Activated T-cell treated with anti-CD3 and anti-CD28 coated beads, Interleukin-2, amount 50 U/mL, for 4 hours (primary cell): ENCODE results near the gene CHDH. TPM values are rescaled to one million over a fixed set of nuclear protein-coding genes. Genes with fewer than 3 reads are reported as not detected.

Source experiments
- ATAC-seq, 2 donors: fragments of 200-7000 bp; cut with Tn5 transposase; one replicate each; pipeline ENCODE4 v1.10.0; 2021
- DNase-seq: peaks from one replicate; pipeline ENCODE4 v3.0.0-alpha.2; 2020
- H3K27me3 Mint-ChIP-seq: one replicate; pipeline ENCODE4 v1.8.0; 2021; ENCODE audit warnings: low read depth, mixed read lengths
- H3K36me3 Mint-ChIP-seq: one replicate; pipeline ENCODE4 v1.8.0; 2022; ENCODE audit warnings: mixed read lengths; ENCODE audit not compliant: insufficient read depth
- H3K4me1 Mint-ChIP-seq: one replicate; pipeline ENCODE4 v1.8.0; 2021; ENCODE audit warnings: low read depth, mixed read lengths
- H3K4me3 Mint-ChIP-seq: one replicate; pipeline ENCODE4 v1.8.0; 2021; ENCODE audit warnings: mild to moderate bottlenecking, moderate library complexity, mixed read lengths
- H3K9me3 Mint-ChIP-seq: one replicate; pipeline ENCODE4 v1.8.0; 2021; ENCODE audit warnings: mixed read lengths
- total RNA-seq, 3 donors: library from RNA; stranded (reverse); gene quantifications; one replicate each; pipeline ENCODE4 v1.2.1, GENCODE V29; 2021

The CHDH gene
- total RNA-seq, 3 donors from 2014 or later: 0.38 to 0.69 (median 0.46) TPM

DNA sequence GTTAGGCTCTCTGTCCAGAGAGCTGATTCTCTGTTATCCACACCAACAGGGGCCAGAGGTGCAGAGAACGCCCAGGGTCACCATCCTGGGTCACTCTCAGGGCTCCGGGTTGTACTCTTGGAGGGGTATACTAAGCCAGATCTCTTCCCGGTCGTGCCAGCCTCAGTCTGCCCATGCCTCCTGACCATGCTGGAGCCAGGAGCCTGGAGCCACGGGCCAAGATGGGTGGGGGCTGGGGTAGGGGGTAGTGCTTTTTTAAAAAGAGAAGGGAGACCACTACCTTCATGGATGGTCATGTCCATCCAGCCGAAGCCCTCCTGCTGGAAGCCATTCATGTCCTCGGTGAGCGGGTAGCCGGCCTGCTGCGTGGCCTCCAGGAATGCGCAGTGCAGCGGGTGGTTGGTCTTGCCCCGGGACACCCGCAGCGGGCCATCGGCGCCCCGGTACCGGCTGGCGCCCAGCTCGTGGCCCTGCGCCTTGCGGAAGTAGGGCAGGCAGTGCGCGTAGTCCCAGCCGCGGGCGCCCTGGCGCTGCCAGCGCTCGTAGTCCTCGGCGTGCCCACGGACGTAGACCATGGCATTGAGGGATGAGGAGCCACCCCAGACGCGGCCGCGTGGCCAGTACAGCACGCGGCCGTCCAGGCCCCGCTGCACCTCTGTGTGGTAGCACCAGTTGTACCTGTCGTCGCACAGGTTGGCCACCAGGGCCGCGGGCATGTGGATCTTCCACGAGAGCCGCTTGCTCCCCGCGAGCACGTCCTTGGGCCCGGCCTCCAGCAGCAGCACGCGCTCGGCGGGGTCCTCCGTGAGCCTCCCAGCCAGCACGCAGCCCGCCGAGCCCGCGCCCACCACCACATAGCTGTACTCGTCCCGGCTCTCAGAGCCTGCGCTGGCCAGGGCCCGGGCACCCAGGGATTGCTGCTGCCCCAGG, 22.9 kb downstream of the CHDH start:
- Mint-ChIP-seq H3K36me3 (no peaks in the 10 kb centered on the region), H3K4me1 (no peaks in the 10 kb centered on the region), H3K9me3 (no peaks in the 10 kb centered on the region), H3K4me3 (no peak overlapping the region), H3K27me3 (no peaks in the 10 kb centered on the region)
- no peak for ATAC-seq
- no peak for DNase-seq

DNA sequence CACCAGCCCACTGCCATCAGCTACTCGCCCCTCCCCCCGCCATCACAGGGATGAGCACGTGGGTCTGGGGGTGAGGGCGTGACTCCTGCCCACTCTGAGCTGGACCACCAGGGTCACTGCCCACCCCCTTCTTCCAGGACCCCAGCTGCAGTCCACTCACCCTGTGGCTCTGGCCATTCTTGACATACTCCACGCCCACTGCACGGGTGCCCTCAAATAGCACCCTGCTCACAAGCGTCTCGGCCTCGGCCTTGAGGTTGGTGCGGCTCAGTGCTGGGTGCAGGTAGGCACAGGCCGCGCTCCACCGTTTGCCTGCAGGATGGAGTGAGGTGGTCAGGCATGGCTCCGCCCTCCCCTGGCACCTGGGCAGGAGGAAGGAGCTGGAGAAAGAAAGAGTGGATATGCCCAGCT, 23.9 kb downstream of the CHDH start:
- H3K4me3 Mint-ChIP-seq: no peak overlapping the region
- no peaks in the 10 kb centered on the region for H3K4me1 Mint-ChIP-seq
- H3K9me3 Mint-ChIP-seq: no peaks in the 10 kb centered on the region
- no peaks in the 10 kb centered on the region for H3K27me3 Mint-ChIP-seq
- ATAC-seq (no peak), DNase-seq (no peak)
- no peaks in the 10 kb centered on the region for H3K36me3 Mint-ChIP-seq

DNA sequence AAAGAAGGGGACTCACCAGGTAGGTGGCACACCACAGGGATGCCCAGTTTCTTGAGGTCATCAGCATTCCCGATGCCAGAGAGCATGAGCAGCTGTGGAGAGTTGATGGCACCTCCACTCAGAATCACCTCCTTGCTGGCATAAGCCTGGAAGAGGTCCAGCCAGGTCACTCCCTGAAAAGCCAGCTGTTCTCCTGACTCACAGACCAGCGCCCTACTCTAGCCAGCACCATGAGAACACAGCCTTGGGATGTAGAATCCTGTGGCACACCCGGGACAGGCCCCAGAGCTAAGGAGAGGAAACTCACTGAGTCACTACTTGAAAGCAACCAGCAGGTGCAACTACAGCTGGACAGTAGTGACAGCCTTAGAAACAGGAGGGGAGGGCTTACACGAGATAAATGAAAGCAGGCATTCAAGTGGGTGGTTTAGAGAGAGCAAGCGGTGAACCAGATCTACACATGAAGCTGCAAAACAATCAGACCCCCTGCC, 24.5 kb downstream of the CHDH start:
- Mint-ChIP-seq H3K36me3 (no peaks in the 10 kb centered on the region), H3K4me1 (no peaks in the 10 kb centered on the region), H3K4me3 (no peak overlapping the region), H3K27me3 (no peaks in the 10 kb centered on the region), H3K9me3 (no peaks in the 10 kb centered on the region)
- DNase-seq (no peak), ATAC-seq (no peak)

DNA sequence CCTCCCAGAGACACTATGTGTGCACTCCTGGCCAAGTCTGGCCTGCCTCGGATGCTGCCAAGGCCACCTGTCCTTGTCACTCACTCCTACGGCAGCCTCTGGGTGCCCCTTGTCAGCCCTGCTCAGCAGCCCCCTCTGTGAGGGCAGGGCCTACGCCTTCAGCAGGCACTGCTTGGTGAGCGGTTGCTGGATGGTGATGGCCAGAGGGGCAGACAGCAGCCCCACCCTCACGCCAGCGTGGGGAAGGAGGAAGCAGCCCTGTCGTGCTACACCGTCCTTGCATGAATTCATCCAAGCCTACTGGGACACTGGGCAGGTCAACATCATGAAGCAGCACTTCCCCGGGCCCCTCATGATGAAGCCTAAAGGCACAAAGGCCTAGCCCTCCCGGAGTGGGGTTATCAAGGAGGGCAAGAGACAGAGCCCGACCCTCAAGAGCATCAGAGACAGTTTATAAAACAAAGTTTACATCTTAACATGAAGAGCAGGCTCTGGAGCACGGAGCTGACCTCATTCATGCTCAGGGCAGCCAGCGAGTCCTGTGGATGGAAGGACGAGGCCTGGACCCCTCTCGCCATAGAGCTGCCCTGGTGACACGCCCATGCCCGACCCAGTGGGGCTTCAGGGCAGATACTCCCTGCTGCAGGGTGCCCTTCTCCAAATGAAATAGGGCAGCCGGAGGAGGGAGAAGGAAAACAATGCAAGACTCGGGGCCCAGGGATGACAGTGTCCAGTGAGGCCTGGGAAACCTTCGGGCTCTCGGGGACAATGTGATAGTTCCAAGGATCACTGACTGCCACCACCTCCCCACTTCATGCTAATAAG, 25.3 kb downstream of the CHDH start:
- no peak overlapping the region for H3K4me3 Mint-ChIP-seq

GRCh38 chr3:53820084-53820483, 26.1 kb downstream of the CHDH start:
- H3K27me3 Mint-ChIP-seq: no peaks in the 10 kb centered on the region
- ATAC-seq (no peak), DNase-seq (no peak)
- no peak overlapping the region for H3K4me3 Mint-ChIP-seq
- H3K36me3 Mint-ChIP-seq: no peaks in the 10 kb centered on the region
- no peaks in the 10 kb centered on the region for H3K9me3 Mint-ChIP-seq
- H3K4me1 Mint-ChIP-seq: no peaks in the 10 kb centered on the region

More for the DNA sequence above, 25.3 kb downstream of the CHDH start:
- ATAC-seq (no peak), DNase-seq (no peak)
- no peaks in the 10 kb centered on the region for H3K4me1 Mint-ChIP-seq
- no peaks in the 10 kb centered on the region for H3K36me3 Mint-ChIP-seq
- H3K27me3 Mint-ChIP-seq: no peaks in the 10 kb centered on the region
- no peaks in the 10 kb centered on the region for H3K9me3 Mint-ChIP-seq

GRCh38 chr3:53819163-53819868, 26.9 kb downstream of the CHDH start:
- DNase-seq: no peak
- H3K4me1 Mint-ChIP-seq: no peaks in the 10 kb centered on the region
- no peak for ATAC-seq

GRCh38 chr3:53818221-53819162, 27.7 kb downstream of the CHDH start:
- no peak for ATAC-seq
- no peak overlapping the region for H3K4me3 Mint-ChIP-seq
- no peak for DNase-seq
- H3K9me3 Mint-ChIP-seq: no peaks in the 10 kb centered on the region
- no peaks in the 10 kb centered on the region for H3K36me3 Mint-ChIP-seq
- no peaks in the 10 kb centered on the region for H3K27me3 Mint-ChIP-seq
- no peaks in the 10 kb centered on the region for H3K4me1 Mint-ChIP-seq

More at GRCh38 chr3:53819163-53819868, 26.9 kb downstream of the CHDH start:
- Mint-ChIP-seq H3K9me3 (no peaks in the 10 kb centered on the region), H3K4me3 (no peak overlapping the region), H3K27me3 (no peaks in the 10 kb centered on the region), H3K36me3 (no peaks in the 10 kb centered on the region)

DNA sequence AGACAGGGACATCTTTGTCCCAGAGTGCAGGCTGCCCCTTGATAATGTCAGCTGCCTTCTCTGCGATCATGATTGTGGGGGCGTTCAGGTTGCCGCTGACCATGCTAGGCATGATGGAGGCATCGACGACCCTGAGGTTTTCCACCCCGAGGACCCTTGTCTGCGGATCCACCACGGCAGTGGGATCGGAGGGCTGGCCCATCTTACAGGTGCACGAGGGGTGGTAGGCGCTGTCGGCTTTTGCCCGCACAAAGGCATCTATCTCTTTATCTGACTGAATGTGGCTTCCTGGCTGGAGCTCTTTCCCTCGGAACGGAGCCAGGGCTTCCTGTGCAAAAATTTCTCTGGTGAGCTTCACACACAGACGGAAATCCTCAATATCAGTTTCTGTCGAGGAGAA, 28.4 kb downstream of the CHDH start:
- no peaks in the 10 kb centered on the region for H3K9me3 Mint-ChIP-seq
- no peak for DNase-seq
- no peaks in the 10 kb centered on the region for H3K4me1 Mint-ChIP-seq
- no peaks in the 10 kb centered on the region for H3K27me3 Mint-ChIP-seq
- H3K4me3 Mint-ChIP-seq: no peak overlapping the region
- H3K36me3 Mint-ChIP-seq: no peaks in the 10 kb centered on the region
- ATAC-seq: no peak

- DNase-seq (no peak), ATAC-seq (no peak)
- no peaks in the 10 kb centered on the region for H3K9me3 Mint-ChIP-seq
- H3K4me3 Mint-ChIP-seq: no peak overlapping the region
- no peaks in the 10 kb centered on the region for H3K4me1 Mint-ChIP-seq
- no peaks in the 10 kb centered on the region for H3K36me3 Mint-ChIP-seq
- H3K27me3 Mint-ChIP-seq: no peaks in the 10 kb centered on the region
Observed at GRCh38 chr3:53817211-53817610, 29.0 kb downstream of the CHDH start.

DNA sequence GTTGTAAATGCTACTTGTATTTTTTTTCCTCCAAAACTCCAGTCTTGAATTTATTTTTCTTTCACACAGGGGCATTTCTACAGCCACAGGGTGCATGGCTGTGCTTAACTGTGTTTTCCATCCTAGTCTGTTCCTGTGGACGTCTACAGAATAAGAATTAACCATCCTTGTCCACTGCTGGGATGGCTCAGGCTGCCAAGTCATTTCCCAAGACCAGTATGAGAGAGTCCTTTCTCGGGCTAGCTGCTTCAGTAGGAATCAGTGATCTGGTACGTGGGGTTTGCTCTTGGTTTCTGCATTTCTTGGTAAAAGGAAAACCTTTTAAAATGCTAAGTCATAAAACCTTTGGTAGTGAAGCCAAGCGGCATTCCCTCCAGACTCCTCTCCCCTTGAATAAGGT, 29.8 kb downstream of the CHDH start:
- Mint-ChIP-seq H3K36me3 (no peaks in the 10 kb centered on the region), H3K27me3 (no peaks in the 10 kb centered on the region), H3K9me3 (no peaks in the 10 kb centered on the region), H3K4me1 (no peaks in the 10 kb centered on the region), H3K4me3 (no peak overlapping the region)
- ATAC-seq (no peak), DNase-seq (no peak)

- no peaks in the 10 kb centered on the region for H3K9me3 Mint-ChIP-seq
- no peak for ATAC-seq
- H3K36me3 Mint-ChIP-seq: no peaks in the 10 kb centered on the region
- no peak overlapping the region for H3K4me3 Mint-ChIP-seq
- no peaks in the 10 kb centered on the region for H3K27me3 Mint-ChIP-seq
- H3K4me1 Mint-ChIP-seq: no peaks in the 10 kb centered on the region
- no peak for DNase-seq
Observed at GRCh38 chr3:53815651-53816050, 30.6 kb downstream of the CHDH start.

DNA sequence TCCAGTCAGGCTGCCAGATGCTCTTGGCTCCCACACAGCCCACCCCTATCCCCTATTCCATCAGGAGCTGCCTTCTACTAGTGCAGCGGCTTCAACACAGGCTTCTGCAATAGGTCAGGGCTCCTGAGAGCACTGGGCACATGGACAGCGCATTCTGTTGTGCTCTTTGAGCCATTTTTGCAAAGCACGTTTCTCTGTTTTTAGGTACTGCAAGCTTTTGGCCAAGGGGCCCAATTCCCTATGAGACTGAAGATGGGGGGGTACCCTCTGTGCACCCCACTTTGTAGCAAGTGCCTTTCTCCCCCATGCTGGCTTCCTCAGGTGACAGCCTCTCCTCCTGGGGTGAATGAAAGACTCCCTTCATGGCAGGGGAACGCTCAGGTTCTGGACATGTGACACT, 31.2 kb downstream of the CHDH start:
- Mint-ChIP-seq H3K9me3 (no peaks in the 10 kb centered on the region), H3K36me3 (no peaks in the 10 kb centered on the region), H3K27me3 (no peaks in the 10 kb centered on the region), H3K4me3 (no peak overlapping the region), H3K4me1 (no peaks in the 10 kb centered on the region)
- no peak for ATAC-seq
- DNase-seq: no peak

GRCh38 chr3:53813876-53814275, 32.3 kb downstream of the CHDH start:
- Mint-ChIP-seq H3K36me3 (no peaks in the 10 kb centered on the region), H3K4me1 (no peaks in the 10 kb centered on the region), H3K4me3 (no peak overlapping the region), H3K27me3 (no peaks in the 10 kb centered on the region), H3K9me3 (no peaks in the 10 kb centered on the region)
- ATAC-seq: no peak
- no peak for DNase-seq
